ENCODE measurements around the gene LRRN2.
"Not testable (repeated sequence)": the region's sequence is repeated elsewhere in the genome, so short reads cannot be mapped to it uniquely, and the experiment has no call there.

Gene LRRN2

GRCh38 chr1:204702552-204703267, 17.2 kb upstream of the LRRN2 start:
- Histone ChIP-seq H3K27ac (ENCODE audit: low read length) (no peak overlapping the region), H3K36me3 (ENCODE audit: control insufficient read depth in 1 of 2, insufficient read depth in 2 of 2, low read length in 2 of 2) (no peaks in the 10 kb centered on the region), H3K9me3 (ENCODE audit: control insufficient read depth in 1 of 2, low read length in 2 of 2) (no peaks in the 10 kb centered on the region), H3K27me3 (ENCODE audit: low read depth, low read length) (no peaks in the 10 kb centered on the region), H3K4me3 (ENCODE audit: low read depth in 1 of 2, low read length in 2 of 2) (no peak overlapping the region), H3K4me1 (ENCODE audit: control insufficient read depth in 1 of 2, insufficient read depth in 2 of 2, low read length in 2 of 2) (peaks cover 0 to 4% of the 10 kb centered on the region in 2 donors)

GRCh38 chr1:204701229-204701628, 15.7 kb upstream of the LRRN2 start:
- Histone ChIP-seq H3K36me3 (ENCODE audit: control insufficient read depth in 1 of 2, insufficient read depth in 2 of 2, low read length in 2 of 2) (no peaks in the 10 kb centered on the region), H3K9me3 (ENCODE audit: control insufficient read depth in 1 of 2, low read length in 2 of 2) (no peaks in the 10 kb centered on the region), H3K27ac (ENCODE audit: low read length) (no peak overlapping the region), H3K27me3 (ENCODE audit: low read depth, low read length) (no peaks in the 10 kb centered on the region), H3K4me1 (ENCODE audit: control insufficient read depth in 1 of 2, insufficient read depth in 2 of 2, low read length in 2 of 2) (peaks cover 0 to 4% of the 10 kb centered on the region in 2 donors), H3K4me3 (ENCODE audit: low read depth in 1 of 2, low read length in 2 of 2) (no peak overlapping the region)

GRCh38 chr1:204697893-204698292, 12.4 kb upstream of the LRRN2 start:
- no peaks in the 10 kb centered on the region for H3K4me1 ChIP-seq (ENCODE audit: control insufficient read depth in 1 of 2, insufficient read depth in 2 of 2, low read length in 2 of 2)
- no peaks in the 10 kb centered on the region for H3K36me3 ChIP-seq (ENCODE audit: control insufficient read depth in 1 of 2, insufficient read depth in 2 of 2, low read length in 2 of 2)
- no peak overlapping the region for H3K4me3 ChIP-seq (ENCODE audit: low read depth in 1 of 2, low read length in 2 of 2)
- no peak overlapping the region for H3K27ac ChIP-seq (ENCODE audit: low read length)
- no peaks in the 10 kb centered on the region for H3K27me3 ChIP-seq (ENCODE audit: low read depth, low read length)
- H3K9me3 ChIP-seq (ENCODE audit: control insufficient read depth in 1 of 2, low read length in 2 of 2), result no peaks in the 10 kb centered on the region

GRCh38 chr1:204696606-204697005, 11.1 kb upstream of the LRRN2 start:
- Histone ChIP-seq H3K27ac (ENCODE audit: low read length) (no peak overlapping the region), H3K9me3 (ENCODE audit: control insufficient read depth in 1 of 2, low read length in 2 of 2) (no peaks in the 10 kb centered on the region), H3K27me3 (ENCODE audit: low read depth, low read length) (no peaks in the 10 kb centered on the region), H3K36me3 (ENCODE audit: control insufficient read depth in 1 of 2, insufficient read depth in 2 of 2, low read length in 2 of 2) (no peaks in the 10 kb centered on the region), H3K4me1 (ENCODE audit: control insufficient read depth in 1 of 2, insufficient read depth in 2 of 2, low read length in 2 of 2) (no peaks in the 10 kb centered on the region), H3K4me3 (ENCODE audit: low read depth in 1 of 2, low read length in 2 of 2) (no peak overlapping the region)

DNA sequence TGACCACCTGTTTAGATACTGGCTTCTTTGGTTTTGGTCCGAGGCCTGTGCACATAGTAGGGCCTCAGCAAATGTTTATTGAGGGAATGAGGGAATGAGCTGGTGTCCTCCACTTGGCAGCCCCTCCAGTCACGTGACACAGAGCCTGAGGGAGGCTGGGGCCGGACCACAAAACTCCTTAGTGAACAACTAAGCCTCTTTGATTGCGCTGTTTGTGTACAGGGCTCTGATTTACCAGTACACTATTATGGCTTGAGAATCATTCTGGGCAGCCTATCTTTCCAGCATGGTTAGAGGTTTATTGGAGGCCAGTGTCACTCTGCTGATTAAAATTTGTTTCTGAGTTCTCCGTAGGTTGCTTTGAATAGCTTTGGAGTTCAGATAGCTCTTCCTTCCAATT, 10.2 kb upstream of the LRRN2 start:
- no peak overlapping the region for H3K27ac ChIP-seq (ENCODE audit: low read length)
- H3K27me3 ChIP-seq (ENCODE audit: low read depth, low read length), result no peaks in the 10 kb centered on the region

DNA sequence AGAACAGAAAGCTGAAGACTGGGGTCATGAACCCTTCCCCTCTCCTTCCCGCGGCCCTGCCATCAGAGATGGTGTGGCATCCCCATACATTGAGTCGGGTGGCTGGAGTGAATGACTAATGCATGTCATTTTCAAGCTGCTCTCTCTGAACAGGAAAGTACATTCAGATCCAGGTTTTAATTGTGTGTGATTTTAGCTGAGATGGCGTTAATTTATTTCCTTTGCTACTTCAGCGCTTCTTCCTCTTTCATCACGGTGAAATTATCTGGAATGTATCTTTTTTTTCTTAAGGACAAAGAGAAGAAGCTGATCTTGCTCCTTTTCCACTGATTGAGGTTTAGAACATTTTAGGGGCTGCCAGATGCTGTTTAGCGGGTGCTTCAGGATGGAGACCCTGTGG, 8.6 kb upstream of the LRRN2 start:
- H3K4me1 ChIP-seq (ENCODE audit: control insufficient read depth in 1 of 2, insufficient read depth in 2 of 2, low read length in 2 of 2), result no peaks in the 10 kb centered on the region
- H3K36me3 ChIP-seq (ENCODE audit: control insufficient read depth in 1 of 2, insufficient read depth in 2 of 2, low read length in 2 of 2), result no peaks in the 10 kb centered on the region
- H3K27me3 ChIP-seq (ENCODE audit: low read depth, low read length), result no peaks in the 10 kb centered on the region
- no peaks in the 10 kb centered on the region for H3K9me3 ChIP-seq (ENCODE audit: control insufficient read depth in 1 of 2, low read length in 2 of 2)
- no peak overlapping the region for H3K4me3 ChIP-seq (ENCODE audit: low read depth in 1 of 2, low read length in 2 of 2)
- H3K27ac ChIP-seq (ENCODE audit: low read length), result no peak overlapping the region

More for the DNA sequence above, 10.2 kb upstream of the LRRN2 start:
- H3K4me3 ChIP-seq (ENCODE audit: low read depth in 1 of 2, low read length in 2 of 2), result no peak overlapping the region
- H3K9me3 ChIP-seq (ENCODE audit: control insufficient read depth in 1 of 2, low read length in 2 of 2), result no peaks in the 10 kb centered on the region
- H3K4me1 ChIP-seq (ENCODE audit: control insufficient read depth in 1 of 2, insufficient read depth in 2 of 2, low read length in 2 of 2), result no peaks in the 10 kb centered on the region
- H3K36me3 ChIP-seq (ENCODE audit: control insufficient read depth in 1 of 2, insufficient read depth in 2 of 2, low read length in 2 of 2), result no peaks in the 10 kb centered on the region

DNA sequence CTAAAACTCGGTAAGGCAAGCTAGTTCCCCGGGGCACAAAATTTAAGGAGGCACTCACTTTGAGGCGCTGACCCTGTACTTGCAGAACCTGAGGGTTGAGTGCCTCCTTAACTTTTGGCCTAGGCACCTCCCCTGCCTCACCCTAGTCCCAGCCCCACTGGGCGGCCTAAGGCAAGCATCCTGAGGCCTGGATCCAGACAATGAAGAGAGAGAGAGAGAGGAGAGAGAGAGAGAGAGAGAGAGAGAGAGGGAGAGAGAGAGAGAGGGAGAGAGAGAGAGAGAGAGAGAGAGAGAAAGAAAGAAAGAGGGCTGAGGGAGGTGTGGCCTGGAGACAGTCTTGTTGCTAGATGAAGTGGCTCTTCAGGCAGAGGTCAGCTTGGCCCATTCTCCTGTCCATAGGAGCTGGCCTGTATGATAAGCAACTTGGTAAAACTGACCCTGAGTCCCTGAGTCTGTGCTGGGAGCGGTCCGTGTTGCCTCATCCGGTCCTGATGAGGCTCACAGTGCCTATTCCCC, 7.4 kb upstream of the LRRN2 start:
- Histone ChIP-seq H3K9me3 (ENCODE audit: control insufficient read depth in 1 of 2, low read length in 2 of 2) (no peaks in the 10 kb centered on the region), H3K27me3 (ENCODE audit: low read depth, low read length) (no peaks in the 10 kb centered on the region), H3K4me1 (ENCODE audit: control insufficient read depth in 1 of 2, insufficient read depth in 2 of 2, low read length in 2 of 2) (no peaks in the 10 kb centered on the region), H3K36me3 (ENCODE audit: control insufficient read depth in 1 of 2, insufficient read depth in 2 of 2, low read length in 2 of 2) (no peaks in the 10 kb centered on the region), H3K27ac (ENCODE audit: low read length) (no peak overlapping the region), H3K4me3 (ENCODE audit: low read depth in 1 of 2, low read length in 2 of 2) (no peak overlapping the region)

- no peak overlapping the region for H3K27ac ChIP-seq (ENCODE audit: low read length)
- H3K4me1 ChIP-seq (ENCODE audit: control insufficient read depth in 1 of 2, insufficient read depth in 2 of 2, low read length in 2 of 2), result no peaks in the 10 kb centered on the region
- no peaks in the 10 kb centered on the region for H3K36me3 ChIP-seq (ENCODE audit: control insufficient read depth in 1 of 2, insufficient read depth in 2 of 2, low read length in 2 of 2)
- H3K9me3 ChIP-seq (ENCODE audit: control insufficient read depth in 1 of 2, low read length in 2 of 2), result no peaks in the 10 kb centered on the region
- no peak overlapping the region for H3K4me3 ChIP-seq (ENCODE audit: low read depth in 1 of 2, low read length in 2 of 2)
- H3K27me3 ChIP-seq (ENCODE audit: low read depth, low read length), result no peaks in the 10 kb centered on the region
Observed at GRCh38 chr1:204692325-204692840, 6.8 kb upstream of the LRRN2 start.

GRCh38 chr1:204691328-204691730, 5.8 kb upstream of the LRRN2 start:
- not testable (repeated sequence) for H3K27ac ChIP-seq (ENCODE audit: low read length); H3K27me3 ChIP-seq (ENCODE audit: low read depth, low read length); H3K4me3 ChIP-seq (ENCODE audit: low read depth in 1 of 2, low read length in 2 of 2); H3K36me3 ChIP-seq (ENCODE audit: control insufficient read depth in 1 of 2, insufficient read depth in 2 of 2, low read length in 2 of 2); H3K9me3 ChIP-seq (ENCODE audit: control insufficient read depth in 1 of 2, low read length in 2 of 2); H3K4me1 ChIP-seq (ENCODE audit: control insufficient read depth in 1 of 2, insufficient read depth in 2 of 2, low read length in 2 of 2)

GRCh38 chr1:204688776-204689175, 3.2 kb upstream of the LRRN2 start:
- no peaks in the 10 kb centered on the region for H3K27me3 ChIP-seq (ENCODE audit: low read depth, low read length)
- peaks cover 2 to 21% of the 10 kb centered on the region in 2 donors for H3K4me1 ChIP-seq (ENCODE audit: control insufficient read depth in 1 of 2, insufficient read depth in 2 of 2, low read length in 2 of 2)
- H3K9me3 ChIP-seq (ENCODE audit: control insufficient read depth in 1 of 2, low read length in 2 of 2), result no peaks in the 10 kb centered on the region
- H3K4me3 ChIP-seq (ENCODE audit: low read depth in 1 of 2, low read length in 2 of 2), result no peak overlapping the region
- no peaks in the 10 kb centered on the region for H3K36me3 ChIP-seq (ENCODE audit: control insufficient read depth in 1 of 2, insufficient read depth in 2 of 2, low read length in 2 of 2)
- no peak overlapping the region for H3K27ac ChIP-seq (ENCODE audit: low read length)

- no peak overlapping the region for H3K4me3 ChIP-seq (ENCODE audit: low read depth in 1 of 2, low read length in 2 of 2)
- no peaks in the 10 kb centered on the region for H3K36me3 ChIP-seq (ENCODE audit: control insufficient read depth in 1 of 2, insufficient read depth in 2 of 2, low read length in 2 of 2)
- H3K27ac ChIP-seq (ENCODE audit: low read length), result no peak overlapping the region
- no peaks in the 10 kb centered on the region for H3K27me3 ChIP-seq (ENCODE audit: low read depth, low read length)
- H3K4me1 ChIP-seq (ENCODE audit: control insufficient read depth in 1 of 2, insufficient read depth in 2 of 2, low read length in 2 of 2), result peaks cover 2 to 23% of the 10 kb centered on the region in 2 donors
- no peaks in the 10 kb centered on the region for H3K9me3 ChIP-seq (ENCODE audit: control insufficient read depth in 1 of 2, low read length in 2 of 2)
Observed at GRCh38 chr1:204688007-204688406, 2.5 kb upstream of the LRRN2 start.
